ENCODE measurements around the gene RAB22A. TPM values are rescaled to one million over a fixed set of nuclear protein-coding genes. Genes with fewer than 3 reads are reported as not detected.

RAB22A gene
- total and polyA plus RNA-seq, 2 donors (not counting 3 experiments of a cell fraction or from before 2014, with no cell fraction given) = 8.6 to 16.3 TPM

DNA sequence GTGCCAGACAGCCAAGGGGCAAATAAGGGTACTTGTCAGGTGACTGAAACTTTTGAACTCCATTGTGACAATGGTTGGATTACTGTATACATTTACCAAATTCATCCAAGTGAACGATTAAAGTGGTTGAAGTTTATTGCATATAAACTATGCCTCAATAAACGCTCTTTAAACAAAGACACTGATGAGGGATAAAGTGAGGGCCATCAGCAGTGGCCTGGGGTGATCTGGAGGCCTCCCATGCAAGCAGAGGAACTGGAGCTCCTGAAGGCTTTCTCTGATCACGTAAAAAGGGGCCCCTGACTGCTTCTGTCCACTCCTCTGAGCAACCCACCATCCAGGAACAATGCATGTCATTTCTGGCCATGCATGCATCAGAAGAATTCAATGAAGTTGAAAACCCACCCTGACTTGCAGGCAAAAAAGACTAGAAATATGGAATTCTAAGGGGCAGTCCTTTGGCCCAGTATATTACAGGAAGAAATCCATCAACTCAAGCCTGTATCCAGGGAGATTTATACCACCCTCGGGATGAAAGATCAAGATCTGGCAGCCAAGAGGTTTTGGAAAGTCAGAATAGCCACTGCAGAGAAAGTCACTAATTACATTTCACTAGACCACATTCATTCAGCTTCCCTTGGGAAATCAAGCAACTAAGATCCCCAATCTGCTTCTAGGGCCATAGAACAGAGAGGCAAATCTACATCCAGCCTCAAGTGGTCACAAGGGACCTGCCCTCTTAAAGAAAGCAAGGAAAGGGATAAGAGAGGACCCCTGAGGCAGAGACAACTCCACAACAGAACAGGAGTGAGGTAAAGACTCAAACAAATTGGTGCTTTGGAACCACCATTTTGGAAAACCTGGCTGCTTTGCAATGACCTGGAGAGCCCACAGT is 31.7 kb upstream of the RAB22A start:
- no TSS peak for BruUV-seq (replicated peaks)

More for the DNA sequence above, 31.7 kb upstream of the RAB22A start:
- DNase-seq (ENCODE audit: low read depth, low spot score) (no peak), FAIRE-seq (no peak)
- Histone ChIP-seq H3K4me1 (ENCODE audit: control insufficient read depth, extremely low read depth, insufficient read depth, low read length) (no peaks in the 10 kb centered on the region), H4K20me1 (replicated peaks; ENCODE audit: control insufficient read depth, extremely low read depth, insufficient read depth, low read length) (no peaks in the 10 kb centered on the region), H3K9me1 (replicated peaks; ENCODE audit: control insufficient read depth, extremely low read depth, insufficient read depth, low read length) (no peaks in the 10 kb centered on the region), H3K79me2 (ENCODE audit: control insufficient read depth, insufficient read depth, low read length) (peaks cover 15% of the 10 kb centered on the region), H3K4me3 (replicated peaks in 1 of 3; ENCODE audit: insufficient read depth in 1 of 3, low read depth in 1 of 3, low read length in 3 of 3) (no peak overlapping the region), H3K36me3 (ENCODE audit: control insufficient read depth in 2 of 2, extremely low read depth in 1 of 2, insufficient read depth in 2 of 2, low read length in 2 of 2) (no peaks in the 10 kb centered on the region), H3K9me3 (replicated peaks; ENCODE audit: control insufficient read depth, insufficient read depth, low read length) (no peaks in the 10 kb centered on the region), H3K27ac (ENCODE audit: insufficient read depth, low read depth, low read length) (no peak overlapping the region), H2AFZ (ENCODE audit: low read depth, low read length) (no peak overlapping the region), H3K27me3 (ENCODE audit: control insufficient read depth in 2 of 2, insufficient read depth in 2 of 2, low read length in 2 of 2) (no peaks in the 10 kb centered on the region), H3K4me2 (ENCODE audit: insufficient read depth, low read length) (no peak overlapping the region), H3K9ac (replicated peaks; ENCODE audit: extremely low read depth, insufficient read depth, low read length) (no peak overlapping the region)
- POLR2A ChIA-PET = no interaction called here
- CTCF ChIA-PET = interaction anchor here (1.1 kb wide), 1 partner anchor 12 kb away, joined by 3 read pairs; no protein-coding TSS in a partner anchor
- dilution Hi-C loops (cut with MboI; ENCODE audit: extremely low pct_ligation_motif_present, low sequenced_read_pairs) = no loop called here
- intact Hi-C loops (cut with micrococcal nuclease) = no loop called here
- no peak for TF ChIP-seq FOS (IDR thresholded peaks at IDR 0.05; ENCODE audit: borderline replicate concordance, insufficient read depth, low read length)
- TF ChIP-seq MYC (IDR thresholded peaks at IDR 0.05; ENCODE audit: low read depth, low read length) = no peak
- no peak for TF ChIP-seq JUN (IDR thresholded peaks at IDR 0.05; ENCODE audit: borderline replicate concordance, insufficient read depth, insufficient read length, low read depth)
- TF ChIP-seq, protein P1, sequence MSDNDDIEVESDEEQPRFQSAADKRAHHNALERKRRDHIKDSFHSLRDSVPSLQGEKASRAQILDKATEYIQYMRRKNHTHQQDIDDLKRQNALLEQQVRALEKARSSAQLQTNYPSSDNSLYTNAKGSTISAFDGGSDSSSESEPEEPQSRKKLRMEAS (IDR thresholded peaks at IDR 0.05; ENCODE audit: insufficient read depth, insufficient read length) = no peak
- TF ChIP-seq GATA2 (IDR thresholded peaks at IDR 0.05; ENCODE audit: insufficient read depth, insufficient read length, low read depth, low read length) = no peak
- TF ChIP-seq POLR2AphosphoS5 (IDR thresholded peaks at IDR 0.05; ENCODE audit: insufficient read depth, low read depth, low read length) = no peak
- TF ChIP-seq CTCF (IDR thresholded peaks at IDR 0.05; ENCODE audit: extremely low read depth in 1 of 2, insufficient read depth in 1 of 2, low read depth in 1 of 2, low read length in 2 of 2) = no peak
- TF ChIP-seq EZH2 (IDR thresholded peaks at IDR 0.05; ENCODE audit: borderline replicate concordance, low read depth, low read length, severe bottlenecking) = no peak
- no peak for TF ChIP-seq POLR2A (IDR thresholded peaks at IDR 0.05; ENCODE audit: low read depth, low read length)
